Epithelial cell of proximal tubule (primary cell): ENCODE results near the gene JPT2. TPM values are rescaled to one million over a fixed set of nuclear protein-coding genes. Genes with fewer than 3 reads are reported as not detected.

Source experiments
- DNase-seq: peaks from one replicate; pipeline ENCODE4 v3.0.0-alpha.2; 2011; ENCODE audit warnings: low read depth
- H3K4me3 ChIP-seq: 2 replicates; pipeline ENCODE4 v1.5.1; 2011; ENCODE audit warnings: low read depth, mild to moderate bottlenecking, low read length
- CTCF ChIP-seq: conservative IDR thresholded peaks from 2 replicates; pipeline ENCODE4 v1.5.1; 2012; ENCODE audit warnings: low read depth, mild to moderate bottlenecking, low read length
- total RNA-seq: library from RNA; depleted of rRNA; stranded (reverse); fragments of >200 nt; gene quantifications from 2 replicates; pipeline ENCODE4 v1.2.3, GENCODE V29; 2015

Gene JPT2
- total RNA-seq, 1 donor from 2014 or later, result 119 TPM

DNA sequence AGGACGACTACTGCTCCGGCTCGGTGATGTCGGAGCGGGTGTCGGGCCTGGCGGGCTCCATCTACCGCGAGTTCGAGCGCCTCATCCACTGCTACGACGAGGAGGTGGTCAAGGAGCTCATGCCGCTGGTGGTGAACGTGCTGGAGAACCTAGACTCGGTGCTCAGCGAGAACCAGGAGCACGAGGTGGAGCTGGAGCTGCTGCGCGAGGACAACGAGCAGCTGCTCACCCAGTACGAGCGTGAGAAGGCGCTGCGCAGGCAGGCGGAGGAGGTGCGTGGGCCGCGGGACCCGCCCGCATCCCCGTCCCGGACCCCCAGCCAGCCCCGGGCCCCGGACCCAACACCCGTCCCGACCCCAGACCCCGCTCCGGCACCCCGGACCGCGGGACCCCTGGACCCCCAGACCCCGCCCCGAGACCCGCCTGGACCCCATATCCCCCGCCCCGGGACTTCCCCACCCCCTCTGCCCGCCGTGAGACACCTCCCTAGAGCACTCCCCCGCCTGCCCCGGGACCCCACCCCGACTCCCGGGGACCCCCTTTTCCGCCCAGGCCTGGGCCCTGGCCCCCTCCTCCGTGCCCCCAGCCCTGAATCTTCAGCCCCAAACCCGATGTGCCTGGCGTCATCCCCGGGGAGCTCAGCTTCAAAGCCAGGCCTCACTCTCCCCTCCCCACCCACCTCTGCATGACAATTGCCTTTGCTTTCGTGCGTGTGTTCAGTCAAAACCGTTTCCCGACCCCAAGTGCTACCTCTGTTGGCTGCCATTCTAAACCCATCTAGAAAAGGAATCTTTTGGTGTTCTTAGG, 28.5 kb downstream of the JPT2 start:
- H3K4me3 ChIP-seq, result peak overlapping the region; percentile 96
- no peak for DNase-seq
- no peak for TF ChIP-seq CTCF

- DNase-seq, result no peak
- TF ChIP-seq CTCF, result no peak
- peak overlapping the region; percentile 96 for H3K4me3 ChIP-seq
Measured at GRCh38 chr16:1707193-1707790, 29.2 kb downstream of the JPT2 start.

DNA sequence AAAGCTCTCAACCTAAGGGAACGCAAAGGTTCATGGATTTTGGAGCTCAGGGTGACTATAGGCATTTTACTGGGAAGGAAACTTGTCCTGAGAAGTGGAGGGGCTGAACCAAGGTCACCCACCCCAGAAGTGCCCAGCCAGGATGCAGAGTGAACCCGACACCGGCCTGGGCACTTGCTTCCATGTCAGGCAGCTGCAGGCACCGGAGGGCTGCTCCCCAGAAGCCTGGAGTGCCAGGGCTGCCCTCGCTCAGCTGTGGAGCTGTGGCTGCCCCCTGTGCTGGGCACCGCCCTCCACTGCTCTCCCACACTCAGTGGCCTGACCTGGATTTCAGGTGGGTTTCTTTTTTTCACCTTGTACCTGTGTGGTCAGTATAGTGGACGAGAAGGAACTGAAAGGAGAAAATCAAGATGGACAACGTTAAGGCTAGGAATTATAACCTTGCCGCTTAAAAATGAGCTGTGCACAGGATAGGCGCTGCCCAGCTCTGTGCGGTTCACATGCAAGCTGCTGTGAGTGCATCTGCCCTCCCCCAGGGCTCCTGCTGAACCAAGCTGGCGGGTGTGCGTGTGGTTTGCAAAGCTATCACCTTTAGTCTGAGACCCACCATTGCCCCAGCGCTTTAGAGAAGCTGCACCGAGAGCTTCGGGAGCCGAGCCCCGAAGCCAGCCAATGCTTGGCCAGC, 30.1 kb downstream of the JPT2 start:
- no peak for TF ChIP-seq CTCF
- peak overlapping the region; percentile 96 for H3K4me3 ChIP-seq
- DNase-seq, result no peak

DNA sequence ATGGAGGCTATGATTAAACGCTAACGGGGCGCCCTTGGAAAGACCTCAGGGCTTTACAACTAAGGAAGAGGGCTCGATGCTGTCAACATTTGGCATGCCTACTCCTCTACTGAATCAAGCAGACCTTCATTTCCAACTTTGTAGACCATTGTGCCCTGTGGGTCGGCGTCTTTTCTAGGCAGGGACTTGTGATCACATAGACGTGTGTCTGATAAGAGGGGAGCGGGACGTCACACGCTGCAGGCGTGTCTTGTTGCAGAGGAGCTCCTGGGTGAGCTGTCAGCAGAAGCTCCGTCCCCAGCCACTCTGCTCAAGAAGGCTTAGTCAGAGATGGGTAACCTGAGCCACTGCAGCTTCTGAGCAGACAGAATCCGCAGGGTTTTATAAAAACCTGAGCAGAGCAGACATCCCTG, 30.7 kb downstream of the JPT2 start:
- no peak overlapping the region for H3K4me3 ChIP-seq
- TF ChIP-seq CTCF, result no peak
- no peak for DNase-seq

DNA sequence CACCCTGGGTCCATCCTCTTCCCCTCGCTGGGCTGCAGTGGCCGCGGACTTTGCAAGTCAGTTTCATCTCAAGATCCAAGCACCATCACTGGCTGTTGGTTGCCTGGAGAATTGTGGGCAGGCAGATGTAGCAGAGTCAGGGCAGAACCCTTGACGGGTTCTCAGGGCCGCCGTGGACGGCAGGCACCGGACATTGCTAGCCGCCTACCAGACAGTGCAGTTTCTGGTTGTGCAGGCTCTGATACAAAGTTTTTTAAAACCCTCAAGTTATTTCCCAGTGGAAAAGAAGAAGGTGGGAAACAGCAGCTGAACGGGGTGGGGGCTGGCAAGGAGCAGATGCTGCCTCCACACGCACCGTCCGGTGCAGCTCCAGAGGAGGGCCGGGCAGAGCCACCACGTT, 31.3 kb downstream of the JPT2 start:
- no peak for DNase-seq
- TF ChIP-seq CTCF, result no peak

DNA sequence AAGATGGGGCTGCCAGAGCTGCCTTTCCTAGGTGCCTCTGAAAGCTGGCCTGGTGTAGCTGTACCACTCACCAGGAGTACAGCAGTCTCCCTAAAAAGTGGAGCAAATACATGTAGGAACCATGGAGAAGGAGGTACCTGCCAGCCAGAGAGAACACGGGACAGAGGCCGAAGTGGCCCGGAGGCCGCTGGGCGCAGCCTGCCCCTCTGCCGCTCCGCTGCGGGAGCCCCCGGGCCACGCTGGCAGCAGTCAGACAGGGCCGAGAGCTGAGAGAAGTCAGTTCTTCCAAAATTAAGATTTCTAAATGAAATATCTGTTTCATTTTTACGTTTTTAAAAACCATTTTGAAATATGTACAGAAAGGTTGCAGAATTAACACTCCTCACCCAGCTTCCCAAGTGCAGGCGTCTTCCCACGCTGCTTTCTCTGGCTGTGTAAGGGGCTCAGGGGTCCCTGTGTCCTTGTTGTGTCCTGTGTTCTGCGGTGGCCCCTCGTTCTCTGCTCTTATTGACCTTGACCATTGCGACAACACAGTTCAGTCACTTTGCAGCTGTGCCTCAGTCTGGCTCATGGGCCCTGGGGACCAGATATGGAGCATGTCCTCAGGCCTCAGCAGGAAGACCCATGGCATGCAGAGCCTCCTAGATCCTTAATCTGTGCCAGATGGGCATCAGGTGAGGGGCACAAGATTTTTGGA, 32.9 kb downstream of the JPT2 start:
- H3K4me3 ChIP-seq, result no peak overlapping the region
- no peak for TF ChIP-seq CTCF
- no peak for DNase-seq

More for the DNA sequence above, 31.3 kb downstream of the JPT2 start:
- H3K4me3 ChIP-seq, result no peak overlapping the region
